ENCODE results near the gene KRT3.

Gene KRT3

DNA sequence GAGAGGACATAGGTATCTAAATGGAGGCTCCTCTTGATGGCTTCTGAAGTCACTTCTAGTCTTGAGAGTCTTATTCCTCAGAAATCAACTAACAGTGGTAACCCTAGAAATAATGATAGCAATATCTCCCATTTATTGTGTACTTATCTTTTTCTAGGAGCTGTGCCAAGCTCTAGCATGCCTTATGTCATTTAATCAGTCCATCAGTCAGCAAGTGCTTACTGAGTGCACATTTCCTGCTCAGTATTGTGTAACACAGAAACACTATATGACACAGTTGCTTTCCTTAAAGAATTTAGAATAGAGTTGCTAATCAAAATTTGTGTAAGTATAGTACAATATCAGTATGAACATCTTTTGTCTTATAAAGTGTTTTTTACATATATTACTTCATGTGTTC is 55.3 kb downstream of the KRT3 start:
- no peak overlapping the region; the same call in 1 of the 2 replicates for H3K27ac ChIP-seq
- no peak for TF ChIP-seq CTCF (conservative IDR thresholded peaks at IDR 0.05)

GRCh38 chr12:52739963-52740362 is 56.0 kb downstream of the KRT3 start:
- no peak overlapping the region; the same call in 1 of the 2 replicates for H3K27ac ChIP-seq
- TF ChIP-seq CTCF (conservative IDR thresholded peaks at IDR 0.05) = no peak
